B cell (primary cell): Measurements from ENCODE around the gene HLA-DMA. TPM values are rescaled to one million over a fixed set of nuclear protein-coding genes. Genes with fewer than 3 reads are reported as not detected.

Experiments used
- ATAC-seq: fragments of 200-7000 bp; cut with Tn5 transposase; one replicate; pipeline ENCODE4 v1.10.0; 2021; ENCODE audit warnings: low read depth, mild to moderate bottlenecking, moderate number of reproducible peaks, moderate library complexity
- CTCF ChIA-PET: fragments of 350-600 bp; sonication (Branson Sonifier 250); formaldehyde crosslinking; loops from one replicate; lab custom pipeline; 2021; ENCODE audit warnings: antibody characterized with exemption, inconsistent platforms; lab: Charles Lee
- POLR2A ChIA-PET: fragments of 350-600 bp; sonication (Branson Sonifier 250); formaldehyde crosslinking; loops from one replicate; lab custom pipeline; 2021; ENCODE audit warnings: antibody characterized with exemption; lab: Charles Lee
- DNase-seq: peaks from one replicate; pipeline ENCODE4 v3.0.0; 2013
- H2AFZ ChIP-seq: 2 replicates; pipeline ENCODE4 v1.6.1; 2012; ENCODE audit warnings: mild to moderate bottlenecking, low read depth, low read length; ENCODE audit not compliant: insufficient read depth, poor library complexity, severe bottlenecking
- H3K27ac ChIP-seq, 2 donors: 1 replicate in 1 of 2; 2 replicates in 1 of 2; pipeline ENCODE4 v1.5.1; 2012 to 2013; ENCODE audit warnings: low read length in 2 of 2, mild to moderate bottlenecking in 2 of 2, moderate library complexity in 1 of 2
- H3K27me3 ChIP-seq, 4 experiments: fragments of 200-600 bp in 1 of 4; sonication (generic) in 1 of 4; replicated peaks in 1 of 4; 1 replicate in 2 of 4; 2 replicates in 2 of 4; pipeline versions ENCODE4 v1.6.1 to v1.7.0; 2013 to 2016; ENCODE audit warnings: low read length in 3 of 4, mild to moderate bottlenecking in 2 of 4, mixed read lengths in 1 of 4, moderate library complexity in 1 of 4; ENCODE audit not compliant: insufficient read depth in 4 of 4, control insufficient read depth in 3 of 4; ENCODE audit errors: control extremely low read depth in 1 of 4
- H3K36me3 ChIP-seq, 2 experiments: replicated peaks in 1 of 2; 1 replicate in 1 of 2; 2 replicates in 1 of 2; pipeline versions ENCODE4 v1.6.1 to v1.7.1; 2013; ENCODE audit warnings: low read length in 1 of 2; ENCODE audit not compliant: insufficient read depth in 2 of 2, control insufficient read depth in 1 of 2; ENCODE audit errors: control extremely low read depth in 1 of 2, extremely low read depth in 1 of 2
- H3K4me1 ChIP-seq, 2 donors: fragments of 200-600 bp in 1 of 2; sonication (generic) in 1 of 2; 1 replicate in 1 of 2; 2 replicates in 1 of 2; pipeline versions ENCODE4 v1.5.1 to v1.6.1; 2013 to 2017; ENCODE audit warnings: low read length in 2 of 2; ENCODE audit not compliant: control insufficient read depth in 2 of 2, insufficient read depth in 2 of 2
- H3K4me2 ChIP-seq: replicated peaks from 2 replicates; pipeline ENCODE3; 2012; ENCODE audit warnings: mild to moderate bottlenecking, low read depth, low read length; ENCODE audit not compliant: poor library complexity, severe bottlenecking
- H3K4me3 ChIP-seq, 5 experiments: fragments of 200-600 bp in 1 of 5; sonication (generic) in 1 of 5; 1 replicate in 3 of 5; 2 replicates in 2 of 5; pipeline versions ENCODE4 v1.5.1 to v1.7.0; 2011 to 2016; ENCODE audit warnings: low read length in 4 of 5, mild to moderate bottlenecking in 4 of 5, low read depth in 2 of 5, control low read depth in 1 of 5, moderate library complexity in 1 of 5; ENCODE audit not compliant: insufficient read depth in 1 of 5; ENCODE audit errors: control extremely low read depth in 1 of 5, extremely low read depth in 1 of 5
- H3K79me2 ChIP-seq: fragments of 200-600 bp; sonication (generic); one replicate; pipeline ENCODE4 v1.6.0; 2016; ENCODE audit warnings: low read length; ENCODE audit not compliant: control insufficient read depth, insufficient read depth
- H3K9ac ChIP-seq: fragments of 200-600 bp; sonication (generic); 2 replicates; pipeline ENCODE4 v1.6.1; 2017; ENCODE audit warnings: mild to moderate bottlenecking, low read length, moderate library complexity
- H3K9me3 ChIP-seq, 3 donors: one replicate each; pipeline versions ENCODE4 v1.6.1 to v1.7.1; 2013; ENCODE audit warnings: low read length in 2 of 3; ENCODE audit not compliant: control insufficient read depth in 2 of 3, insufficient read depth in 1 of 3; ENCODE audit errors: control extremely low read depth in 1 of 3
- H4K20me1 ChIP-seq: 2 replicates; pipeline ENCODE4 v1.6.0; 2012; ENCODE audit warnings: mild to moderate bottlenecking, low read length; ENCODE audit not compliant: insufficient read depth, control insufficient read depth, poor library complexity, severe bottlenecking
- H3K27ac Mint-ChIP-seq: one replicate; pipeline ENCODE4 v1.8.0; 2021; ENCODE audit warnings: mixed read lengths
- H3K27me3 Mint-ChIP-seq: one replicate; pipeline ENCODE4 v1.8.0; 2021; ENCODE audit warnings: mixed read lengths
- H3K4me1 Mint-ChIP-seq: one replicate; pipeline ENCODE4 v1.8.0; 2021; ENCODE audit warnings: mixed read lengths
- H3K4me3 Mint-ChIP-seq: one replicate; pipeline ENCODE4 v1.8.0; 2021; ENCODE audit warnings: mixed read lengths
- H3K9me3 Mint-ChIP-seq: one replicate; pipeline ENCODE4 v1.8.0; 2022; ENCODE audit warnings: mixed read lengths; ENCODE audit not compliant: insufficient read depth
- EZH2 ChIP-seq: IDR thresholded peaks from 2 replicates; pipeline ENCODE4 v1.6.1; 2012; ENCODE audit warnings: borderline replicate concordance, low read depth, mild to moderate bottlenecking, moderate library complexity, low read length; ENCODE audit not compliant: insufficient read depth, poor library complexity, severe bottlenecking
- WGBS: methylation state at CpG from one replicate; pipeline ENCODE4 v1.1.5; 2013; ENCODE audit warnings: missing lambda C conversion rate; ENCODE audit not compliant: insufficient coverage; 5-methylcytosine and 5-hydroxymethylcytosine counted together
- intact Hi-C: fragments of 100-400 bp; cut with micrococcal nuclease; formaldehyde crosslinking; loops from one replicate; pipeline ENCODE4 v1.10.0; 2022
- polyA plus RNA-seq: library from polyadenylated mRNA; depleted of rRNA; stranded (reverse); fragments of >200 nt; gene quantifications from 2 replicates; pipeline ENCODE4 v1.2.3, GENCODE V29; 2012
- total RNA-seq, 2 donors: library from RNA; stranded (reverse); fragments of 120-200 nt in 1 of 2; gene quantifications; 1 replicate in 1 of 2; 2 replicates in 1 of 2; pipeline versions ENCODE4 v1.2.3 to v1.2.4, GENCODE V29; 2013 to 2022
- TF ChIP-seq, protein P1 (sequence below): fragments of 200-600 bp; IDR thresholded peaks from one replicate; pipeline ENCODE4 v1.8.0; 2022; ENCODE audit warnings: antibody characterized with exemption, mild to moderate bottlenecking

The HLA-DMA gene
- total and polyA plus RNA-seq, 2 donors (not counting 1 experiment from before 2014, with no cell fraction given), result 558 to 925 TPM

- peak overlapping the region; percentile 34 for H3K27ac Mint-ChIP-seq
- Histone ChIP-seq H3K4me1 (peaks cover 29 to 38% of the 10 kb centered on the region in 2 donors), H3K27ac (no peak overlapping the region)
These were observed 25.0 kb upstream of the HLA-DMA start for GRCh38 chr6:32977953-32978324.

DNA sequence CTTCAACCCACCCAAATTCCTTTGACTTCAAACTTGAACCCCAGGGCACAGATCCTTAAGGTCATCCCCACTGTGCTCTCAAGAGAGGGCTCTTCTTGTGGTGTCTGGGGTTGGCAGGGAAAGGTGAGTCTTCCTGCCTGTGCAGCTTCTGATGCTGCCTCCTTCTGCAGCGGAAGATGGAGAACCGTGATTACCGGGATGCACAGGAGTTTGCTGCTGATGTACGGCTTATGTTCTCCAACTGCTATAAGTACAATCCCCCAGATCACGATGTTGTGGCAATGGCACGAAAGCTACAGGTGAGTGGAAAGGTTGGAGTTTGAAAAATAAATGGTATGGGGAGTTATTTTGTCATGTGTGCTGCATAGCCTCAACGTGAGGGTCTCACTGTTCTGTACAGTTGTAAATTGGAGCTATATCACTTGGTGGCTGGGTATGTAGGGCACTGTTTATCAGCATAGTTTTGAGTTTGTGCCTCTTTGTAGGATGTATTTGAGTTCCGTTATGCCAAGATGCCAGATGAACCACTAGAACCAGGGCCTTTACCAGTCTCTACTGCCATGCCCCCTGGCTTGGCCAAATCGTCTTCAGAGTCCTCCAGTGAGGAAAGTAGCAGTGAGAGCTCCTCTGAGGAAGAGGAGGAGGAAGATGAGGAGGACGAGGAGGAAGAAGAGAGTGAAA, 24.5 kb upstream of the HLA-DMA start:
- Histone ChIP-seq H3K9ac (no peak overlapping the region), H3K9me3 (no peaks in the 10 kb centered on the region), H3K4me2 (no peak overlapping the region), H3K4me1 (peaks cover 29 to 36% of the 10 kb centered on the region in 2 donors), H2AFZ (no peak overlapping the region), H3K27ac (no peak overlapping the region), H3K4me3 (no peak overlapping the region), H3K27me3 (no peaks in the 10 kb centered on the region), H3K36me3 (peaks cover 2 to 92% of the 10 kb centered on the region in 2 experiments), H3K79me2 (peaks cover 81% of the 10 kb centered on the region), H4K20me1 (peaks cover 86% of the 10 kb centered on the region)
- no peak for DNase-seq
- no peak overlapping the region for H3K4me3 Mint-ChIP-seq
- H3K27me3 Mint-ChIP-seq, result no peaks in the 10 kb centered on the region
- TF ChIP-seq, protein P1, sequence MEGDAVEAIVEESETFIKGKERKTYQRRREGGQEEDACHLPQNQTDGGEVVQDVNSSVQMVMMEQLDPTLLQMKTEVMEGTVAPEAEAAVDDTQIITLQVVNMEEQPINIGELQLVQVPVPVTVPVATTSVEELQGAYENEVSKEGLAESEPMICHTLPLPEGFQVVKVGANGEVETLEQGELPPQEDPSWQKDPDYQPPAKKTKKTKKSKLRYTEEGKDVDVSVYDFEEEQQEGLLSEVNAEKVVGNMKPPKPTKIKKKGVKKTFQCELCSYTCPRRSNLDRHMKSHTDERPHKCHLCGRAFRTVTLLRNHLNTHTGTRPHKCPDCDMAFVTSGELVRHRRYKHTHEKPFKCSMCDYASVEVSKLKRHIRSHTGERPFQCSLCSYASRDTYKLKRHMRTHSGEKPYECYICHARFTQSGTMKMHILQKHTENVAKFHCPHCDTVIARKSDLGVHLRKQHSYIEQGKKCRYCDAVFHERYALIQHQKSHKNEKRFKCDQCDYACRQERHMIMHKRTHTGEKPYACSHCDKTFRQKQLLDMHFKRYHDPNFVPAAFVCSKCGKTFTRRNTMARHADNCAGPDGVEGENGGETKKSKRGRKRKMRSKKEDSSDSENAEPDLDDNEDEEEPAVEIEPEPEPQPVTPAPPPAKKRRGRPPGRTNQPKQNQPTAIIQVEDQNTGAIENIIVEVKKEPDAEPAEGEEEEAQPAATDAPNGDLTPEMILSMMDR, result no peak
- TF ChIP-seq EZH2, result no peak
- ChIA-PET POLR2A (interaction anchor here (0.8 to 1.1 kb wide), 3 partner anchors 9 to 118 kb away, joined by 3 to 5 read pairs (median 4); partner anchors contain the start of gene BRD2), CTCF (interaction anchor here (1.0 to 28.4 kb wide), 5 partner anchors 8 to 152 kb away, joined by 3 to 822 read pairs (median 3); partner anchors contain the start of gene HLA-DMA)
- ATAC-seq, result no peak
- 93% methylated on average over 7 of the region's 10 CpGs for WGBS
- H3K27ac Mint-ChIP-seq, result peak overlapping the region; percentile 12
- intact Hi-C loops, result no loop called here
- H3K9me3 Mint-ChIP-seq, result no peaks in the 10 kb centered on the region
- H3K4me1 Mint-ChIP-seq, result peaks cover 56% of the 10 kb centered on the region

More at GRCh38 chr6:32977953-32978324, 25.0 kb upstream of the HLA-DMA start:
- intact Hi-C loops, result no loop called here
- ChIA-PET POLR2A (interaction anchor here (0.5 to 1.1 kb wide), 4 partner anchors 10 to 709 kb away, joined by 3 to 5 read pairs (median 4); partner anchors contain the start of gene BRD2), CTCF (interaction anchor here (1.0 to 28.4 kb wide), 4 partner anchors 8 to 92 kb away, joined by 3 to 822 read pairs (median 121); partner anchors contain the start of gene HLA-DMA)
- 75% methylated on average over 5 of the region's 7 CpGs for WGBS
- peaks cover 76% of the 10 kb centered on the region for H3K79me2 ChIP-seq
- H2AFZ ChIP-seq, result no peak overlapping the region
- peaks cover 81% of the 10 kb centered on the region for H4K20me1 ChIP-seq
- no peaks in the 10 kb centered on the region for H3K27me3 ChIP-seq
- ATAC-seq (no peak), DNase-seq (no peak)
- no peak overlapping the region for H3K4me2 ChIP-seq
- no peak overlapping the region for H3K9ac ChIP-seq
- no peak overlapping the region for H3K4me3 ChIP-seq
- H3K36me3 ChIP-seq, result peaks cover 2 to 92% of the 10 kb centered on the region in 2 experiments
- no peaks in the 10 kb centered on the region for H3K27me3 Mint-ChIP-seq
- no peak overlapping the region for H3K4me3 Mint-ChIP-seq
- peaks cover 58% of the 10 kb centered on the region for H3K4me1 Mint-ChIP-seq
- no peaks in the 10 kb centered on the region for H3K9me3 Mint-ChIP-seq
- H3K9me3 ChIP-seq, result no peaks in the 10 kb centered on the region
- TF ChIP-seq EZH2, result no peak
